ENCODE results near the gene VWA3A.

DNA sequence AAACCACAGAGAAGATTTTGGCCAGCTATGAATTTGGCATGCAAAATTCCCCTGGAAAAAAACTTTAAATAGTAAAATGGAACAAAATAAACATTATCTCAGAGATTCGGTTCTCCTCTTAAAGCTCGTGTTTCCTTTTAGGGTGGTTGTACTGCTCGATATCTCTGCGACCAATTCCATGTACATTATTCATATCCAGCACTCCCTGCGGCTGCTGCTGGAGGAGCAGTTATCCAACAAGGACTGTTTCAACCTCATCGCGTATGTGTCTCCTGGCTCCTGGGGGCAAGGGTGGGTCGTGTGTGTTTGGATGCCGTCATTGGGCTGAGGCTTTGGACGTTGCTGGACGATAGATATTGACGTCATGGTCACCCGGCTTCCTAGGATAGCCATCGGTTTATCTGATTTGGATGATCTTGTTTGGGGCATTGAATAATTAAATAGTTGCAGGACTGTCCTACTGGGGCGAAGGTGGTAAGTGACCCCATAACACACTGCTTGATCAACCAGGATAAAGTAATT is 33.8 kb downstream of the VWA3A start:
- TF ChIP-seq, protein P1, sequence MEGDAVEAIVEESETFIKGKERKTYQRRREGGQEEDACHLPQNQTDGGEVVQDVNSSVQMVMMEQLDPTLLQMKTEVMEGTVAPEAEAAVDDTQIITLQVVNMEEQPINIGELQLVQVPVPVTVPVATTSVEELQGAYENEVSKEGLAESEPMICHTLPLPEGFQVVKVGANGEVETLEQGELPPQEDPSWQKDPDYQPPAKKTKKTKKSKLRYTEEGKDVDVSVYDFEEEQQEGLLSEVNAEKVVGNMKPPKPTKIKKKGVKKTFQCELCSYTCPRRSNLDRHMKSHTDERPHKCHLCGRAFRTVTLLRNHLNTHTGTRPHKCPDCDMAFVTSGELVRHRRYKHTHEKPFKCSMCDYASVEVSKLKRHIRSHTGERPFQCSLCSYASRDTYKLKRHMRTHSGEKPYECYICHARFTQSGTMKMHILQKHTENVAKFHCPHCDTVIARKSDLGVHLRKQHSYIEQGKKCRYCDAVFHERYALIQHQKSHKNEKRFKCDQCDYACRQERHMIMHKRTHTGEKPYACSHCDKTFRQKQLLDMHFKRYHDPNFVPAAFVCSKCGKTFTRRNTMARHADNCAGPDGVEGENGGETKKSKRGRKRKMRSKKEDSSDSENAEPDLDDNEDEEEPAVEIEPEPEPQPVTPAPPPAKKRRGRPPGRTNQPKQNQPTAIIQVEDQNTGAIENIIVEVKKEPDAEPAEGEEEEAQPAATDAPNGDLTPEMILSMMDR (IDR thresholded peaks at IDR 0.05) = no peak
- no peak for TF ChIP-seq POLR2A (IDR thresholded peaks at IDR 0.05)

Data from lower leg skin (tissue), 3 donors.